GM12892 (cell line): ENCODE measurements around the gene TMEM107.

Experiments
- POLR2A ChIP-seq: IDR thresholded peaks from 2 replicates; pipeline ENCODE4 v1.6.1; 2011; ENCODE audit warnings: low read depth, low read length, control low read depth
- POLR2AphosphoS5 ChIP-seq: IDR thresholded peaks from 2 replicates; pipeline ENCODE4 v1.6.1; 2011; ENCODE audit warnings: low read depth, low read length, control low read depth

- TF ChIP-seq POLR2A (no peak), POLR2AphosphoS5 (no peak)
Measured at GRCh38 chr17:8147805-8148404, 28.3 kb downstream of the TMEM107 start.
